Measurements from ENCODE around the gene ADRB1. TPM values are rescaled to one million over a fixed set of nuclear protein-coding genes. Genes with fewer than 3 reads are reported as not detected.

ADRB1 gene
- total and polyA plus RNA-seq, 3 experiments from 2014 or later = 0.49 to 0.50 TPM; not detected in 1

- no peak overlapping the region for H3K27ac Mint-ChIP-seq
- Histone ChIP-seq H3K27ac (ENCODE audit: low read depth, low read length) (no peak overlapping the region), H3K27me3 (ENCODE audit: insufficient read depth, low read length, poor library complexity, severe bottlenecking) (no peaks in the 10 kb centered on the region), H3K9me3 (ENCODE audit: low read length) (no peaks in the 10 kb centered on the region), H3K4me1 (ENCODE audit: insufficient read depth, low read length) (peaks cover 8% of the 10 kb centered on the region), H3K36me3 (ENCODE audit: insufficient read depth, low read length) (no peaks in the 10 kb centered on the region), H3K4me3 (ENCODE audit: low read length) (no peak overlapping the region)
- peaks cover 0 to 1% (median 0%) of the 10 kb centered on the region in 3 donors for H3K36me3 Mint-ChIP-seq
- no peak overlapping the region for H3K4me3 Mint-ChIP-seq
- CTCF ChIA-PET = no interaction called here
- no peak for DNase-seq
- peaks cover 0 to 5% of the 10 kb centered on the region in 2 donors for H3K27me3 Mint-ChIP-seq
- H3K9me3 Mint-ChIP-seq = no peaks in the 10 kb centered on the region
- H3K4me1 Mint-ChIP-seq = peaks cover 11 to 15% (median 13%) of the 10 kb centered on the region in 3 donors
- POLR2A ChIA-PET = no interaction called here
These were observed 33.7 kb downstream of the ADRB1 start for GRCh38 chr10:114077347-114077746.

GRCh38 chr10:114077815-114078219 is 34.2 kb downstream of the ADRB1 start:
- peaks cover 9 to 12% (median 11%) of the 10 kb centered on the region in 3 donors for H3K4me1 Mint-ChIP-seq
- H3K4me1 ChIP-seq (ENCODE audit: insufficient read depth, low read length) = peaks cover 8% of the 10 kb centered on the region
- DNase-seq = no peak
- H3K27me3 ChIP-seq (ENCODE audit: insufficient read depth, low read length, poor library complexity, severe bottlenecking) = no peaks in the 10 kb centered on the region
- POLR2A ChIA-PET = no interaction called here
- H3K4me3 ChIP-seq (ENCODE audit: low read length) = no peak overlapping the region
- peaks cover 0 to 1% (median 0%) of the 10 kb centered on the region in 3 donors for H3K36me3 Mint-ChIP-seq
- CTCF ChIA-PET = no interaction called here
- H3K27ac ChIP-seq (ENCODE audit: low read depth, low read length) = no peak overlapping the region
- H3K27me3 Mint-ChIP-seq = peaks cover 0 to 5% of the 10 kb centered on the region in 2 donors
- no peaks in the 10 kb centered on the region for H3K36me3 ChIP-seq (ENCODE audit: insufficient read depth, low read length)
- H3K4me3 Mint-ChIP-seq = no peak overlapping the region
- no peaks in the 10 kb centered on the region for H3K9me3 ChIP-seq (ENCODE audit: low read length)
- H3K9me3 Mint-ChIP-seq = no peaks in the 10 kb centered on the region
- no peak overlapping the region for H3K27ac Mint-ChIP-seq

GRCh38 chr10:114078346-114078745 is 34.7 kb downstream of the ADRB1 start:
- peaks cover 0 to 1% (median 0%) of the 10 kb centered on the region in 3 donors for H3K36me3 Mint-ChIP-seq

GRCh38 chr10:114079421-114079820 is 35.8 kb downstream of the ADRB1 start:
- Mint-ChIP-seq H3K4me1 (peaks cover 0 to 2% (median 0%) of the 10 kb centered on the region in 3 donors), H3K9me3 (no peaks in the 10 kb centered on the region), H3K27ac (peak overlapping the region in 1 of 8 donors; percentile 89), H3K27me3 (peaks cover 0 to 5% of the 10 kb centered on the region in 2 donors), H3K36me3 (peaks cover 0 to 1% (median 0%) of the 10 kb centered on the region in 3 donors), H3K4me3 (no peak overlapping the region)
- H3K4me3 ChIP-seq (ENCODE audit: low read length) = no peak overlapping the region
- ChIA-PET CTCF (no interaction called here), POLR2A (no interaction called here)
- no peak overlapping the region for H3K27ac ChIP-seq (ENCODE audit: low read depth, low read length)
- DNase-seq = no peak
- no peaks in the 10 kb centered on the region for H3K4me1 ChIP-seq (ENCODE audit: insufficient read depth, low read length)
- H3K27me3 ChIP-seq (ENCODE audit: insufficient read depth, low read length, poor library complexity, severe bottlenecking) = no peaks in the 10 kb centered on the region
- H3K36me3 ChIP-seq (ENCODE audit: insufficient read depth, low read length) = no peaks in the 10 kb centered on the region
- no peaks in the 10 kb centered on the region for H3K9me3 ChIP-seq (ENCODE audit: low read length)

More at GRCh38 chr10:114078346-114078745, 34.7 kb downstream of the ADRB1 start:
- H3K27me3 Mint-ChIP-seq = peaks cover 0 to 5% of the 10 kb centered on the region in 2 donors
- Histone ChIP-seq H3K9me3 (ENCODE audit: low read length) (no peaks in the 10 kb centered on the region), H3K27ac (ENCODE audit: low read depth, low read length) (no peak overlapping the region), H3K4me3 (ENCODE audit: low read length) (no peak overlapping the region), H3K4me1 (ENCODE audit: insufficient read depth, low read length) (peaks cover 7% of the 10 kb centered on the region), H3K36me3 (ENCODE audit: insufficient read depth, low read length) (no peaks in the 10 kb centered on the region), H3K27me3 (ENCODE audit: insufficient read depth, low read length, poor library complexity, severe bottlenecking) (no peaks in the 10 kb centered on the region)
- no peak for DNase-seq
- H3K4me3 Mint-ChIP-seq = no peak overlapping the region
- ChIA-PET CTCF (no interaction called here), POLR2A (no interaction called here)
- no peaks in the 10 kb centered on the region for H3K9me3 Mint-ChIP-seq
- peaks cover 8 to 10% (median 8%) of the 10 kb centered on the region in 3 donors for H3K4me1 Mint-ChIP-seq
- no peak overlapping the region for H3K27ac Mint-ChIP-seq

- POLR2A ChIA-PET = no interaction called here
- Histone ChIP-seq H3K36me3 (ENCODE audit: insufficient read depth, low read length) (no peaks in the 10 kb centered on the region), H3K4me1 (ENCODE audit: insufficient read depth, low read length) (no peaks in the 10 kb centered on the region), H3K4me3 (ENCODE audit: low read length) (no peak overlapping the region), H3K9me3 (ENCODE audit: low read length) (no peaks in the 10 kb centered on the region), H3K27me3 (ENCODE audit: insufficient read depth, low read length, poor library complexity, severe bottlenecking) (no peaks in the 10 kb centered on the region), H3K27ac (ENCODE audit: low read depth, low read length) (no peak overlapping the region)
- H3K9me3 Mint-ChIP-seq = no peaks in the 10 kb centered on the region
- no peak overlapping the region for H3K27ac Mint-ChIP-seq
- H3K4me1 Mint-ChIP-seq = no peaks in the 10 kb centered on the region
- no peak for DNase-seq
- peaks cover 0 to 1% (median 0%) of the 10 kb centered on the region in 3 donors for H3K36me3 Mint-ChIP-seq
- H3K27me3 Mint-ChIP-seq = peaks cover 0 to 5% of the 10 kb centered on the region in 2 donors
- H3K4me3 Mint-ChIP-seq = no peak overlapping the region
- CTCF ChIA-PET = interaction anchor here (0.9 kb wide), 1 partner anchor 13 kb away, joined by 4 read pairs; no protein-coding TSS in a partner anchor
These were observed 38.4 kb downstream of the ADRB1 start for GRCh38 chr10:114081911-114082583.

GRCh38 chr10:114083040-114083439 is 39.4 kb downstream of the ADRB1 start:
- Histone ChIP-seq H3K4me3 (ENCODE audit: low read length) (no peak overlapping the region), H3K9me3 (ENCODE audit: low read length) (no peaks in the 10 kb centered on the region), H3K4me1 (ENCODE audit: insufficient read depth, low read length) (no peaks in the 10 kb centered on the region), H3K27me3 (ENCODE audit: insufficient read depth, low read length, poor library complexity, severe bottlenecking) (no peaks in the 10 kb centered on the region), H3K36me3 (ENCODE audit: insufficient read depth, low read length) (no peaks in the 10 kb centered on the region), H3K27ac (ENCODE audit: low read depth, low read length) (no peak overlapping the region)
- ChIA-PET POLR2A (no interaction called here), CTCF (no interaction called here)
- H3K27me3 Mint-ChIP-seq = peaks cover 0 to 2% of the 10 kb centered on the region in 2 donors
- no peaks in the 10 kb centered on the region for H3K4me1 Mint-ChIP-seq
- no peaks in the 10 kb centered on the region for H3K9me3 Mint-ChIP-seq
- H3K36me3 Mint-ChIP-seq = peaks cover 0 to 1% (median 0%) of the 10 kb centered on the region in 3 donors
- no peak overlapping the region for H3K4me3 Mint-ChIP-seq
- peak in 1 of 5 donors; percentile 13 for DNase-seq
- no peak overlapping the region for H3K27ac Mint-ChIP-seq

- H3K9me3 ChIP-seq (ENCODE audit: low read length) = no peaks in the 10 kb centered on the region
- peaks cover 0 to 2% of the 10 kb centered on the region in 2 donors for H3K27me3 Mint-ChIP-seq
- no peaks in the 10 kb centered on the region for H3K27me3 ChIP-seq (ENCODE audit: insufficient read depth, low read length, poor library complexity, severe bottlenecking)
- H3K27ac Mint-ChIP-seq = no peak overlapping the region
- no peak overlapping the region for H3K27ac ChIP-seq (ENCODE audit: low read depth, low read length)
- no peak overlapping the region for H3K4me3 ChIP-seq (ENCODE audit: low read length)
- no peaks in the 10 kb centered on the region for H3K36me3 Mint-ChIP-seq
- H3K4me1 Mint-ChIP-seq = no peaks in the 10 kb centered on the region
- no peaks in the 10 kb centered on the region for H3K36me3 ChIP-seq (ENCODE audit: insufficient read depth, low read length)
- H3K4me3 Mint-ChIP-seq = no peak overlapping the region
- H3K9me3 Mint-ChIP-seq = no peaks in the 10 kb centered on the region
- DNase-seq = no peak
- CTCF ChIA-PET = no interaction called here
- no peaks in the 10 kb centered on the region for H3K4me1 ChIP-seq (ENCODE audit: insufficient read depth, low read length)
- POLR2A ChIA-PET = no interaction called here
These were observed 40.5 kb downstream of the ADRB1 start for GRCh38 chr10:114084215-114084614.

- no peak overlapping the region for H3K4me3 Mint-ChIP-seq
- H3K27me3 Mint-ChIP-seq = no peaks in the 10 kb centered on the region
- no peaks in the 10 kb centered on the region for H3K36me3 Mint-ChIP-seq
- Histone ChIP-seq H3K36me3 (ENCODE audit: insufficient read depth, low read length) (no peaks in the 10 kb centered on the region), H3K27me3 (ENCODE audit: insufficient read depth, low read length, poor library complexity, severe bottlenecking) (no peaks in the 10 kb centered on the region), H3K27ac (ENCODE audit: low read depth, low read length) (no peak overlapping the region), H3K9me3 (ENCODE audit: low read length) (no peaks in the 10 kb centered on the region), H3K4me3 (ENCODE audit: low read length) (no peak overlapping the region), H3K4me1 (ENCODE audit: insufficient read depth, low read length) (no peaks in the 10 kb centered on the region)
- CTCF ChIA-PET = interaction anchor here (1.0 kb wide), 1 partner anchor 9 kb away, joined by 3 read pairs; no protein-coding TSS in a partner anchor
- no peak for DNase-seq
- H3K9me3 Mint-ChIP-seq = no peaks in the 10 kb centered on the region
- H3K27ac Mint-ChIP-seq = no peak overlapping the region
- POLR2A ChIA-PET = no interaction called here
- H3K4me1 Mint-ChIP-seq = no peaks in the 10 kb centered on the region
These were observed 43.6 kb downstream of the ADRB1 start for GRCh38 chr10:114087255-114087654.

Data from CD8-positive, alpha-beta memory T cell (primary cell).